ENCODE results near the gene SNTB2.

The SNTB2 gene

DNA sequence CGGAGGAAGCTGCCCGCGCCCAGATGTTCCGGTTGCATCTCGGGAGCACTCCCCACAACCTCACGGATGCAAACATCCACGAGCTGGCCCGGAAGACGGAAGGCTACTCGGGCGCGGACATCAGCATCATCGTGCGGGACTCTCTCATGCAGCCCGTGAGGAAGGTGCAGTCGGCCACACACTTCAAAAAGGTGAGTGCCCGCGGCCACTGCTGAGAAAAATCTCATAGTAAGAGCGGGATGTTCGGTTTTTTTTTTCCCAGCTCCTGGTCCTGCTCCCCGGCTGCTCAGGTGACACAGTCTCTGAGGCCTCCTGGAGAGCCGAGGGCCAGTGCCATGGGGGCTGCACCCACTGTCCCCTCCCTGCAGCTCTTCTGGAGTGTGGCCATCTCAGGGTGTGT is 134.1 kb downstream of the SNTB2 start:
- DNase-seq, result no peak

DNA sequence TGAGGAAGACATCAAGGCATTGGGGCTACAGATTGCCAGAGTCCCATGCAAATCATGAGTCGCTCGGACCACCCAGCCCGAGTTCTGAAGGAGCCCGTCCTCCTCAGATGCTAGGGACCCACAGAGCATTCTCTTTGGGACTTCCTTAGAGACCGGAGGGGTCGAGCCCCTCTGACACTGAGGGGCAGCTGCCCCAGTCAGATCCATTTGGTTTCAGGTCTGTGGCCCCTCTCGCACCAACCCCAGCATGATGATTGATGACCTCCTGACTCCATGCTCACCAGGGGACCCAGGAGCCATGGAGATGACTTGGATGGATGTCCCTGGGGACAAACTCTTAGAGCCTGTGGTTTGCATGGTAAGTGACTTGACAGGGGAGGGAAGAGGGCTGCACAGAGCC is 135.4 kb downstream of the SNTB2 start:
- DNase-seq, result no peak

DNA sequence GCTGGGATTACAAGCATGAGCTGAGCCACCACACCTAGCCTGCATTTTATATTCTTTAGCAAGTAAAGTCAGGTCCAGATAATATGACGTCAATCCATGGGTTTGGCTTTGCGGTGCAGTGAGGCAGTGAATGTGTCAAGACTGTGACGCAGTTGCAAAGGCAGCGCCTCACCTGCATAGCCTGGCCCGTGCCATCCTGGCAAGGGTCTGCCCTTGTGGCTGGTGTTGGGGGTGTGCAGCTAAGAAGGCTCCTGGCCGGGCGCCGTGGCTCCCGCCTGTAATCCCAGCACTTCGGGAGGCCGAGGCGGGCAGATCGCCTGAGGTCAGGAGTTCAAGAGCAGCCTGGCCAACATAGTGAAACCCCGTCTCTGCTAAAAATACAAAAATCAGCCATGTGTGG is 136.5 kb downstream of the SNTB2 start:
- DNase-seq, result no peak

DNA sequence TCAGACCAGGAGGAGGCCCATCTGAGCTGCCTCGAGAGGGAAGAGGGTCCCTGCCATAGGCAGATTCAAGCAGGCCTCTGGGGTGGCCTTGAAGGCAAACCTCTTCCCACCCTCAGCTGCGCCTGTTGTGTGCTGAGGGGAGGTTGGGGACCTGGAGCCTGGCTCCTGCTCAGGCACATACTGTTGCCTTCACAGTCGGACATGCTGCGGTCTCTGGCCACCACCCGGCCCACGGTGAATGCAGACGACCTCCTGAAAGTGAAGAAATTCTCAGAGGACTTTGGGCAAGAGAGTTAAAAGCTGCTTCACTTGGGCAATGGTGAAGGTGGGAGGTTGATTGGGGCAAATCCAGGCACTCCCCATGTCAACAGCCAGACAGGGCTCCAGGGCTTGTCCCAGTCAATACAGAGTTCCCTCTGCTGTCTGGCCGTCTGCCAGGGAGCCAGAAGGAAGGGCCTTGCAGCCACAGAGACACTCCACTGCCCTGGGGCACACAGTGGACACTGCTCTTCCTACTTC is 137.1 kb downstream of the SNTB2 start:
- DNase-seq, result no peak

DNA sequence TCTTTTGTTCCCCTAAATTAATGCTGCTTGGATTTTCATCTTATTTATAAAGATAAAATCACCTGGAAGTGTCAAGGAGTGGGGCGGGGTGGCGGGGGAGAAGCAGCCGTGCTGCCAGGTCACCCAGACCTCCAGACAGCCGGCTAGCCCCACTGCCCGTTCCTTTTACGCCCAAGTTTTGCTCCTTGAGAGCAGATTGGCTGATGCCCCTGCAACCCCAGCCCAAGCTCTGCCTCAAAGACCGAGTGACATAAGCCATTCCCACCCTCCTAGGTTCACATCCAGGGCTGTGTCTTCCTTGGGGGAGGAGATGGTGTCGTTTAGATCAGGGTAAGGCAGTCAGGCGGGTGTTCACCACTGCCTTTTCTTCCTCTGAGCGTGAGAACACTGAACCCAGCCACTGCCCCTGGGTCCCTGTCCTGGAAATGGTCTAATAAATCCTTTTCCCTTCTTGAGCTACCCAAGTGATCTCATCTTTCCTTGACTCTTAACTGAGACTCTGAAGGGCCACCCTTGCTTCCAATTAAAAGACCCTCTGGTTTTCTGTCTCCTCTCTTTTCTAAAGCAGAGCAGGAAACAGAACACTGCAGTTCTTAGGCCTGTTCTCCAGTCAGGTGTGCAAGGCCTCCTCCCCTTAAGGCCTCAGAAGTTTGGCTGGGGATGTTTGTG is 137.8 kb downstream of the SNTB2 start:
- no peak for DNase-seq

DNA sequence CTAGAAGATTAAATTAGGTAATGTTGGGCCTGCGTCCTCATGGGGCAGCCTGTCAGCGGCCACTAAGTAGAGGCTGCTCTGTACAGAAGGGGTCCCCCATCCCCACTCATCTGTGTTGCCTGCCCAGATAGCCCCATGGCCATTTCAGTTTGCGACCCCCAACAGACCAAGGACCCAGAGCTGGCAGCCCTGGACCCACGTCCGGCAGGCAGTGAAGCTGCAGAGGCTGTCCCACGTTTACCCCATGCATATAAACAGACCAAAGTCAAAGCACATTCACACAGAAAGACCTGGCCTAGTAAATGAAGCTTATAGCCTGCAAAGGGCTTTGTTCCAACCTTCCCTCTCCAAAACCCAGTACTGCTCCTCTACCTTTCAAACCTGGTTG is 138.8 kb downstream of the SNTB2 start:
- no peak for DNase-seq

DNA sequence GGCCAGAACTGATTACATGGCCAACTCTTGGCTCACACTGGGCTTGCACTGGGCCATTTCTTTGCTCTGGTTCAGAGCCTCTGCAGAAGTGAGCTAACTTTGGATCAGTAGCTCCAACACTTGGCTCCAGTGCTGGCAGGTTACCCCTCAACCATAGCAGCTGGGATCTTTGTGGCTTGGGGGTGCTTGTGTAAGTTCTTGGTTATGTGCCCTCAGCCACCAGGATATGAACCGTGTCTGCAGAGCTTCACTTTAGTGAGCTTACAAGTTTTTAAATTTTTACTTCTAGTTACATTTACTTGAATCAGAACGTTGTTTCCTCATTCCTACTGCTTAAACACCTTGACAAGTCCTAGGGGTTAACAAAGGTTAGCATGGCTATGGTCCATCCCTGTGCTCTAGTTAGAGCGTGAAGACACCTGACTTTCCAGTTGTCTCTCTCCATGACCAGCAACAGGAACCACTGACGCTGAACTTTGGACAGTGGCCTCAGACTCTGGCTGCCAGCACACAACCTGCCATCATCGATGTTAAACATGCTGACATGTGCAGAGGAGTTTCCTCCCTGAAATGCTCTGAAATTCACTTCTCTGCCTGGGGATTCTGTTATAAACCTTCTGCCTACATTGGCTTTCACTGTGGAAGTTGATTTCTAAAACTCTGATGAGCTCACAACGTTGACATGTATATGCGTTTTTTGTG is 139.4 kb downstream of the SNTB2 start:
- no peak for DNase-seq

DNA sequence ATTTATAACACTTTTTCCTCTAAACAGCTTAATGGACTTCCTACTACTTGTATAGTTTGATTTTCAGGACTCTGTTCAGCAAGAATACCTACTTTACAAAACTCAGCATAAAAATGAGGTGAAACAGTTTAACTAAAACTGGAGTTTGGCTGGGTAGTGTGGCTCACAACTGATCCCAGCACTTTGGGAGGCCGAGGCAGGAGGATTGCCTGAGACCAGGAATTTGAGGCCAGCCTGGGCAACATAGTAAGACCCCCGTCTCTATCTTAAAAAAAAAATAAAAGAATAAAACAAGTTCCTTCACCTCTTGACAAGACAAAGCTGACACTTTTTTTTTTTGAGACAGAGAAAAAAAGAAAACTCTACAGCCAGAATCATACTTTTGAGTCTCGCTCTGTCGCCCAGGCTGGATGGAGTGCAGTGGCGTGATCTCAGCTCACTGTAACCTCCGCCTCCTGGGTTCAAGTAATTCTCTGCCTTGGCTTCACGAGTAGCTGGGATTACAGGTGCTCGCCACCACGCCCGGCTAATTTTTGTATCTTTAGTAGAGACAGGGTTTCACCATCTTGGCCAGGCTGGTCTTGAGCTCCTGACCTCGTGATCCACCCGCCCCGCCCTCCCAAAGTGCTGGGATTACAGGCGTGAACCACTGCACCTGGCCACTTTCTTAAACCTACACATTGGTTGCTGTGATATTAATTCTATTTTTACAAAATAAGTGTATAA is 140.8 kb downstream of the SNTB2 start:
- no peak for DNase-seq

DNA sequence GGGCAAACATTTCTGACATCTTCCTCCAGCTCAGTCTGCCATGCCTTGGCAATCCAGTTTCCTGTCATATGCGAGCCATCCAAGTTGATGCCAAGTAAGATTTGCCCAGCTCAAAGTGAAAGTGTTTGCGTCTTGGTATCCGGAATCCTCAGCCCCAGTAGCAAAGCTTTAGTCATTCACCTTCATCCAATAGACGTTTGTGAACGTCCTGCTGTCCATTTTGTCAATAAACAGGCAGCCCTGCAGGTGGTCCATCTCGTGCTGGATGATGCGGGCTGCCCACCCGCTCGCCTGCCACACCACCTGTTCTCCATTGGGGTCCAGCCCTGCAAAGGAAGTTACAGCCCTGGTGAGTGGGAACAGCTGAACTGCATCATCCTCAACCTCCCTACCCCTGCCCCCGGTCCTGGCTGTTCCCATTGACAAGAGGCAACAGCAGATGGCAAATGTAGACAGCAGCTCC is 141.9 kb downstream of the SNTB2 start:
- no peak for DNase-seq

DNA sequence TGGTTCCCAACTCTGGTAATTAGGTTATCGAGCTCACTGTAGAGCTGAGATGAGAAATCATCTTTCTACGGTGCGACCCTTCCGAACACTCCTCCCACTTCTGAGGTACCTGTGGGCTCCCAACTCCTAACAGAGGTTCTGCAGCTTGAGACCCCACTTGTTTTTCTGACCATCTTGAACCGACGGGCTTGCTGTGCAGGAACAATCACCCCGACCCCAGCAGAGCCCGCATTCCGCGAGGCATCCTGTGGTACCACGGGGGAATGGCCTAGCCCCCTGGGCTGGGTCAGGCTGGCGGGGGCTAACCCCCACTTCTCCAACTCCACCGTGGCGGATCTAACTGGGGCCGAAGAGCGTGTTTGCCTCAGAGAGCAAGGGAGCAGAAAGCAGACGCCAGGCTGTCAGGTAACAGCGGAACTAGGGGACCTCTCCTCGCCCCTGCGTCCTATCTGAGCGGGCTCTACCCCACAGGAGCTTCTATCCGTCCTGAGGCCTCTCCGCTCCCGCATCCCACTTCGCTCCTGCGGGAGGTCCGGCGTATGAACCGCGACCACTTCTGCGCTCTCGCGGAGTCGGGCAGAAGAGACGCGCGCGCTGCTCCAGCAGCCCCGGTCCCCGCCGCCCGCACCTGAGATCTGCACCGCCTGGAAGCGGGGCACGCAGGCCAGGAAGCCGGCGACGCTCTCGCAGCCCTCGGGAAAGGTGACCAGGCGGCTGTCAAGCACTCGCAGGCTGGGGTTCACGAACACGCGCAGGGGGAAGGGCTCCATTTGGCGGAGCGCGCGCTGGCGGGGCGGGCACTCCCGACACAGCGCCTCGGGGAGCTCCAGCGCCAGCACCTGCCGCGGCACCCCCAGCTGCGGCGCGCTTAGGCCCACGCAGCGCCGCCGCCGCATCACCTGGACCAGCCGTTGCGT is 142.7 kb downstream of the SNTB2 start:
- DNase-seq, result no peak

DNA sequence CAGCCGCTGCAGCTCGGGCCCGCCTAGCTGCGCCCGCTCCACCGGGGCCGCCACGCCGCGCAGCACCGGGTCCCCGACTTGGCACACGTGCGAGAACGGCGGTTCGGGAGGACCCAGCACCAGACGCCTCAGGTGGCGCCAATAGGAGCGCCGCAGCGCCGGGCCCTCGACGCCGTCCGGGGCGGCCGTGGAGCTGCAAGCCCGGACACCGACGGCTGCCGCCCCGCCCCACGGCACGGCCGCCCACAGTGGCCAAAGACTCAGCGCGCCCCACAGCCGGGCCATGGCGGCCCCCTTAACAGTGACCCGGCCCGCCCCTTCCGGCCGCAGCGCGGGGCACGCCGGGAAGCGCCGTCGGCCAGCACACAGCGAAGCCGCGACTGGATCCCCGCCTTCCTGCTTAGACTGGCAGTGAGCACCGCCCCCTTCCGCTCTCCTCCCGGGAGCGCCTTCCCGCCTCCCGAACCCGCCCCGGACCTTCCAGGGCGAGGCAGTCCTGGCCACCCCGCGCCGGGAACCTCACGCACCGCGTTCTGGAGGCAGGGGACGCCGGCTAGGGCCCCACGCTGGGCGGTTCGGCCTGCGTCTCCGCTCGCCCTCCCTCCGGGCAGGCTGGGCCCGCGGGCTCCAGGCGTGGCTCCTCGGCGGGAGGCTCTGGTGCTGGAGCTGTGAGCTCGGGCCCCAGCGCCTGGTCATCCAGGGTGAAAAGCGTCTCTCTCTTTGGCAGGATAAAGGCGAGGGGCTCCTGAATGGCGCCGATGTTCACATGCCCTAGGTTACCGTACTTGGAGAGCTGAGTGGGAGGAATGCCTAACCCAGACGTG is 143.5 kb downstream of the SNTB2 start, which contains the start of gene PDF:
TSS of gene PDF (minus strand) at position 303 of the 824 bp plus-strand sequence. CDS start at position 285, 18 bp downstream.
- peak; percentile 92 for DNase-seq

DNA sequence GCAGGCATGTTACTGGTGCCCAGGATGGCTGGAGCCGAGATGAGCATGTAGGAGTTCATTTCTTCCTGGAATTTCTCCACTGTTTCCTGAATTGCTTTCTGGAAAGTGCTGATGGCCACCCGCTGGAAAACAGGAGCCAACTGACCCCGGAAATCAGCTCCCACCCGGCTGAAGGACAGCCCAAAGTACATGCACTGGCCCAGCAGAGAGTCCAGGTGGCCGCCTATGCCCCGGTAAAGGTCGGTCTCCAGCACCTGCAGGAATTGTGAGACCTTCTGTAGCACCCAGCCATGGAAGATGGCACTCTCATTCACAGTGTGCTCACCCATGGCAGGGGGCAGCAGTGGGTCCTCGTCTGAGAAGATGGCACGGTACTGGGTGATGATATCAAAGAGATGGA is 147.7 kb downstream of the SNTB2 start:
- no peak for DNase-seq

DNA sequence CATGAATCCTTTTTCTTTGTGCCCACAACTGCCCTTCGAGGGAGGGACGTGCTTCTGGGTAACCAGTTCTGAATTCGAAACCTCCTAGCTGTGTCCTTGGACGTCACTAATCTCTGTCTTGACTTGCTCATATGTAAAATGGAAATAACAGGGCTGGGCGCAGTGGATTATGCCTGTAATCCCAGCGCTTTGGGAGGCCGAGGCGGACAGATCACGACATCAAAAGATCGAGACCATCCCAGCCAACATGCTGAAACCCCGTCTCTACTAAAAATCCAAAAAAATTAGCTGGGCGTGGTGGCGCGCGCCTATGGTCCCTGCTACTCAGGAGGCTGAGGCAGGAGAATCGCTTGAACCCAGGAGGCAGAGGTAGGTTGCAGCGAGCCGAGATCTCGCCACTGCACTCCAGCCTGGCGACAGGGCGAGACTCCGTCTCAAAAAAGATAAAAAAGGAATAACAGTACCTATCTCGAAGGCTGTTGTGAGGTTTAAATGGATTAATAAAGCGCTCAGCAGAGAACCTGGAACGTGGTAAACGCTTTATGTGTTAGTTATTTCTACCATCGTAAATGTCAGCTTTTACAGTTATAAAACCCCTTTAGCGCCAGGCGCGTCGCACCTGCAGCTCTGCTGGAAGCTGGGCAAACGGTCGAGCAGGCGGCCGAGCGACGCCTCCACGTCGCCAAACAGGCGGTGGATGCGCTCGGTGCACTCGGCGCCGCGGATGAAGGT is 151.8 kb downstream of the SNTB2 start:
- DNase-seq, result no peak

DNA sequence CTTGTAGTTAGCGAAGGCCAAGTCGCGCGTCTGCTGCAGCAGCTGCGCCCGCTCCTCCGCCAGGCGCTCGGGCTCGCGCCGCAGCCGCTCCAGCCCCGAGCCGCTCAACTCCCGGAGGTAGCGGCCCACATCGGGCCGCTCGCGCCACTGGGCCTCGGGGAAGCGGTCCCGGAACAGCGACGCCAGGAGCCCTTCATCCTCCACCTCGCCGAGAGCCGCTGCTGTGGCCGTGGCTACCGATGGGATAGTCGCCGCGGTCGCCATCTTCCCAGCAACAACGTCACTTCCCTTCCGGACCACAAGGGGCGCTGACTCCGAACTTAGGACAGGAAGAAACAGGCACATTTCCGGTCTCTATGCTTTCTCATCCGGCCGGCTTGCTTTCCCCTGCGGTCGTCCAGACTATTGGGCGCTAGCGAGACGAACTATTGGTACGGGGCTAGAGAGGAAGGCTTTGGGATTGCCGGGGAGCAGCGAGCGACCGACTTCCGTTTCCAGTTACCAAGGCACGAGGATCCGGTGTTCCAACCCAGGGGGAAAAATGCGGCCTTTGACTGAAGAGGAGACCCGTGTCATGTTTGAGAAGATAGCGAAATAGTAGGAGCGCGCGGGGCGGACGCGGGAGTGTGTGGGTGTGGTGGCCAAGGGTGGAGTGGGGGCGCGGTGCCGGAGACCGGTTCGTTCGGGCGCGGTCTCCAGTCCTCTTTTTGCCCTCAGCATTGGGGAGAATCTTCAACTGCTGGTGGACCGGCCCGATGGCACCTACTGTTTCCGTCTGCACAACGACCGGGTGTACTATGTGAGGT is 152.5 kb downstream of the SNTB2 start, which contains the start of the genes COG8 and NIP7:
TSS of gene COG8 (minus strand) at position 276 of the 806 bp plus-strand sequence. CDS start at position 264, 12 bp downstream.
TSS of gene NIP7 (plus strand) at position 484 of the 806 bp plus-strand sequence. CDS start at position 542, 58 bp downstream.
- peak; percentile 99 for DNase-seq

DNA sequence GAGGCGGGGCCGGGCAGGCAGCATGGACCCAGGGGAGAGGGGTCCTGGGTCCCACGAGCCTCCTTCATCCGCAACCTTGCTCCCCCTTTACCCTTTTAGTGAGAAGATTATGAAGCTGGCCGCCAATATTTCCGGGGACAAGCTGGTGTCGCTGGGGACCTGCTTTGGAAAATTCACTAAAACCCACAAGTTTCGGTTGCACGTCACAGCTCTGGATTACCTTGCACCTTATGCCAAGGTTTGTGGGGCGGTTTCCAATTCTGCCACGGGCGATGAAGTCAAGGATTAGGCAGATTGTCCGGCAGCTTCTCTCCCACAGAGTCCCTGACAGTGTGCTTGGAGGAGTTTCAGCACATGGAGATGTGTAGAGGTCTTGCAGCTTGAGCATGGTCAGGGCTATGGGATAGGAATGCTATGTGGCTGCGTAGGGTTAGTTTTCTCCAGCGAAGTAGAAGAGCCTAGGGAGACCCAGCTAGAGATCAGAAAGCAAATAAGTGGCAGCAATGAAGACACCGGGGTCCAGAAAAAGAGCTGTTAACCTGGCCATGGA is 153.2 kb downstream of the SNTB2 start:
- DNase-seq, result no peak

DNA sequence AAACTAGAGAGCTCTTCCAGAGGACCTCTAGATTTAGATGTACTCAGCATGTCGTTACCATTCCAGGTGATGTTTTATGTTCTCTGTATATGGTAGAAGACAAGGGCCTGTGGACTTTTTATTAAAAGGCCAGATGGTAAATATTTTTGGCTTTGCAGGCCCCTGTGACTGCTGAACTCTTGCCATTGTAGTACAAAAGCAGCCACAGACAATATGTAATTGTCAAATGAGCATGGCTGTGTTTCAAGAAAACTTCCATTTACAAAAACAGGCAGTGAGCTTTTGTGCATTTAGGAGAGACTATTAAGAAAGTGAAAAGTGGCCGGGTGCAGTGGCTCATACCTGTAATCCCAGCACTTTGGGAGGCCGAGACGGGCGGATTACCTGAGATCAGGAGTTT is 157.2 kb downstream of the SNTB2 start:
- no peak for DNase-seq

DNA sequence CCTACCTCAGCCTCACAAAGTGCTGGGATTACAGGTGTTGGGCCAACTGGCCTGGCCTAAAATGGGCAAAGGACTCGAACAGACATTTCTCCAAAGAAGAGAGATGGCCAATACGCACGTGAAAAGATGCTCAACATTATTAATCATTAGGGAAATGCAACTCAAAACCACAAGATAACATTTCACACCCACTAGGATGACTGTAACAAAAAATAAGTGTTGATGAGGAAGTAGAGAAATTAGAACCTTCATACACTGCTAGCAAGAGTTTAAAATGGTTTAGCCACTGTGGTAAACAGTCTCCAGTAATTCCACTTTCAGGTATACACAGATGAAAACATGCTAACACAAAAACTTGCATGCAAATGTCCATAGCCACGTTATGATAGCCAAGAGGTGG is 159.0 kb downstream of the SNTB2 start:
- DNase-seq, result no peak

DNA sequence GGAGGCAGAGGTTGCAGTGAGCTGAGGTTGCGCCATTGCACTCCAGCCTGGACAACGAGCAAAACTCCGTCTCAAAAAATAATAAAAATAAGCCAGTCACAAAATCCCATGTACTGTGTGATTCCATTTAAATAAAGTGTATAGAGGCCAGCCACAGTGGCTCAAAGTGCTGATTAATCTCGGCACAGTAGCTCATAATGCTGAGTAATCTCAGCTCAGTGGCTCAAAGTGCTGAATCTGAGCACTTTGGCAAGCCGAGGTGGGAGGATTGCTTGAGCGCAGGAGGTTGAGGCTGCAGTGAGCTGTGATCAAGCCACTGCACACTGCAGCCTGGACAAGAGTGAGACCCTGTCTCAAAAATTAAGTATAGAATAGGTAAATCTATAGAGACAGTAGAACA is 159.7 kb downstream of the SNTB2 start:
- no peak for DNase-seq

DNA sequence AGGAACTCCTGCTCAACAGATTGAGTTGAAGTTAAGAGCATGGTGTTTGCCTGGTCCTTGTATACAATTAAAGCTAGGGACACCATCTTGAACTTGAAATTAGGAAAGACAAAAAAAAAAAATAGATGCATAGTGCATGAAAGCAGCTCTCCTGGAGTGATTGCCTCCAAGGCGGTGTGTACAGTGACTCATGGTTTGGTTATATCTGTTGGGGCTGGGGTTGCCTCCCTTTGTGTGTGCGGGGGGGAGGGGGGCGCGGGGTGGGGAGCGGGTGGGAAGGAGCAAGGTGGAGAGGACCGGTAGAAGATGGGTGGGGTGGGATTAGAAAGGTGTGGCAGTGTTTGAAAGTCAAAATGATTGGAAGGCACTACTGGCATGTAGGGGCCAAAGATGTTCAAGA is 161.3 kb downstream of the SNTB2 start:
- DNase-seq, result no peak
